HUES48 (cell line): ENCODE measurements around the gene TMEM198.
A peak's percentile ranks its signal among the peaks of the same experiment; 100 is the strongest.

ENCODE experiments used
- H3K27ac ChIP-seq: one replicate; pipeline ENCODE4 v1.7.0; 2013; ENCODE audit warnings: low read depth, low read length, inconsistent platforms
- H3K27me3 ChIP-seq: 2 replicates; pipeline ENCODE4 v1.6.1; 2013; ENCODE audit warnings: mild to moderate bottlenecking, low read length; ENCODE audit not compliant: control insufficient read depth, insufficient read depth
- H3K36me3 ChIP-seq: 2 replicates; pipeline ENCODE4 v1.6.1; 2013; ENCODE audit warnings: low read length; ENCODE audit not compliant: control insufficient read depth, insufficient read depth
- H3K4me1 ChIP-seq: 2 replicates; pipeline ENCODE4 v1.6.1; 2013; ENCODE audit warnings: mild to moderate bottlenecking, low read length; ENCODE audit not compliant: control insufficient read depth, insufficient read depth
- H3K4me3 ChIP-seq: 2 replicates; pipeline ENCODE4 v1.5.1; 2013; ENCODE audit warnings: mild to moderate bottlenecking, low read depth, low read length
- H3K9ac ChIP-seq: 2 replicates; pipeline ENCODE4 v1.6.1; 2013; ENCODE audit warnings: mild to moderate bottlenecking, low read depth, low read length, moderate library complexity
- H3K9me3 ChIP-seq: 2 replicates; pipeline ENCODE4 v1.6.1; 2013; ENCODE audit warnings: low read length; ENCODE audit not compliant: control insufficient read depth, insufficient read depth

TMEM198 gene, protein sequence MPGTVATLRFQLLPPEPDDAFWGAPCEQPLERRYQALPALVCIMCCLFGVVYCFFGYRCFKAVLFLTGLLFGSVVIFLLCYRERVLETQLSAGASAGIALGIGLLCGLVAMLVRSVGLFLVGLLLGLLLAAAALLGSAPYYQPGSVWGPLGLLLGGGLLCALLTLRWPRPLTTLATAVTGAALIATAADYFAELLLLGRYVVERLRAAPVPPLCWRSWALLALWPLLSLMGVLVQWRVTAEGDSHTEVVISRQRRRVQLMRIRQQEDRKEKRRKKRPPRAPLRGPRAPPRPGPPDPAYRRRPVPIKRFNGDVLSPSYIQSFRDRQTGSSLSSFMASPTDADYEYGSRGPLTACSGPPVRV

DNA sequence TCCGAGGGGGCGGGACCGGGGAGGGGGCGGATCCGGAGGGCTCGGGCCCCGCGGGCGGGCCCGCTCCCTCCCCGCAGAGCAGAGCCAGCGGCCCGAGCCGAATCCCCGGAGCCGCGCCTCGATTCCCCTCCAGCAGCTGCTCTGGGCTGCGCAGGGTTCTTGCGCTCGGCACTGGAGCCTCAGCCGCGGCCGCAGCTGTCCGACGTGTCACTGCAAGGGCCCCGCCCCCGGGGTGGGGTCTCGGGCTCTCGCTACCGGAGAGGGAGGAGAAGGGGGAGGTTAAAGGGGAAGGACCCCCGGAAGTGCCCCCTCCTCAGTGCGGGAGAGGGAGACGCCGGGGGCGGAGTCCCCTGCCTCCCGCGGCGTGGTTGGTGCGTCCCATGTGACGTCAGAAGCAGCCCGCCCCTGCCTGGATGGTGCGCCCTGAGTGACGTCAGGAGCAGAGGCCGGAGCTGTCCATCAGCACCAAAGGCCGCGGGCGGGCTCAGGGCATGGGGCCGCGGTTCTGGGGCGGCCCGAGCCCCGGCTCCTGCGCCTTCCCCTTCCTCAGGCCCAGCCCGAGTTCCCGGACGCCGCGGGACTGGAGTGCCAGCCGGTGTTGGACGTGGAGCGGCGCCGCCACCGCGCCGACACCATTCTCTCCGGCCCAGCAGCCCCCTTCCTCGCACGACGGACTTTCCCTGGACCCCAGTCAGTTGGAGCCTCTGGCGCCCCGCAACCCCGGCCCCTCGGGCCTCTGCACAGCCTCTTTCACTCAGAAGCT lies at the start of gene TMEM198, which contains the start of gene CHPF:
TSS of gene TMEM198 (plus strand) at position 433 of the 763 bp plus-strand sequence. CDS start 700 bp downstream, outside the sequence.
TSS of gene CHPF (minus strand) at position 214 of the 763 bp plus-strand sequence. CDS start 271 bp downstream, outside the sequence.
- peak within 1 kb of the TSS; percentile 85 for H3K27ac ChIP-seq
- H3K4me1 ChIP-seq: peaks cover 14% of the 10 kb centered on the region
- H3K4me3 ChIP-seq: peak within 1 kb of the TSS; percentile 89
- peak within 1 kb of the TSS; percentile 71 for H3K9ac ChIP-seq
- H3K27me3 ChIP-seq: peaks cover 9% of the 10 kb centered on the region
- peaks cover 33% of the 10 kb centered on the region for H3K36me3 ChIP-seq
- no peaks in the 10 kb centered on the region for H3K9me3 ChIP-seq

DNA sequence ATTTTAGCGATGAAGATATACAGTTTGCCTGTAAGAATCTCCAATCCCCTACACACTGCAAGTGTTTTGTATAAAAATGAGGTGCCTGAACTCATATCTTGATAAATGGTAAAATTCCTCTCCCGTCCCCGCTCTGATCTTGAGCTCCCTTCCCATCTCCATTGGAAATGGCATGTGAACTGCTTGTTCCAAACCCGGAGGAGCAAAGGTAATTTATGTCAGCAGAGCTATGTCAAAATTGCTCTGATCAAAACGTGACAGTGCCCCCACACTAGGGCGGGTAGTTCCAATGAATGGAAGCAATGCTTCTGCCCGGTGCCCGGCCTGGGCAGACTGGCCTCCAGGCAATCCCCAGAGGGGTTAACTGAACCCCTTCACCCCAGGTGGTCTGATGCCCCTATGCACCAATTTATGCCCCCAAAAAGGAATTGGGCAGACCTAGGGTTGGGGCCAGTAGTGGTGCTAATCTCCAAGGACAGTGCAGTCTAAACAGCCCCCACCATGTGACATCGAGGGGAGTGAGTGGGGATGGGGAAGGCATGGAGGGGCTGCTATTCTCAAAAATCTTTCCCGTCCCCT lies 48.8 kb upstream of the TMEM198 start:
- peaks cover 31% of the 10 kb centered on the region for H3K4me1 ChIP-seq
- no peak overlapping the region for H3K27ac ChIP-seq
- peaks cover 48% of the 10 kb centered on the region for H3K27me3 ChIP-seq
- H3K36me3 ChIP-seq: no peaks in the 10 kb centered on the region
- no peaks in the 10 kb centered on the region for H3K9me3 ChIP-seq
- H3K4me3 ChIP-seq: no peak overlapping the region
- H3K9ac ChIP-seq: no peak overlapping the region

DNA sequence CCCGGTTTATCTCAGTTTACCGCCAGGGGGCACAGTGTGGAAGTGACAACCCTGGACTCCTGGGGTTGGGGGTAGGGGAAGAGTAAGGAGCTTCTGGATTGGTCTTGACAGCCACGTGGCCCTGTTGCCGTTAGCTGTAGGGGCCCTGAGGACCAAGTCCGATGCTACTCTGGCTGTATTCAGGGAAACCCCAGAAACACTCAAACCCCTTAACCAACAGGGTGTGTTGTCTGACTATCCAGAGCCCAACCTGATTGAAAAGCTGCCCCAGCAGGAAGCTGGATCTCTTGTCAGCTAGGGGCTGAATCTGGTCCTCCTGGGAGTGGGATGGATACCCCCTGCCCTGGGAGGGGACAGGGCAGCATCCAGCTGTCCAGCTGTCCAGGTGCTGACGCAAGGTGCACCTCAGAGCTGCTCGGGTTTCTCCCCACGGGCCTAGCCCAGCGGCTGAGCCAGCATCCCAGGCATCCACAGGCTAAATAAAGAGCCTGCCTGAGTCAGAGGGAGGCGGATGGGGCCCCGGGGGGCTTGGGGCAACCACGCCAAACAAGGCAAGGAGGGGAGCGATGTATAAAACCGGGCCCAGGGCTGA lies 48.2 kb upstream of the TMEM198 start:
- H3K9me3 ChIP-seq: no peaks in the 10 kb centered on the region
- H3K36me3 ChIP-seq: no peaks in the 10 kb centered on the region
- H3K27ac ChIP-seq: no peak overlapping the region
- no peak overlapping the region for H3K9ac ChIP-seq
- H3K4me1 ChIP-seq: peaks cover 35% of the 10 kb centered on the region
- H3K4me3 ChIP-seq: no peak overlapping the region
- H3K27me3 ChIP-seq: peaks cover 48% of the 10 kb centered on the region

DNA sequence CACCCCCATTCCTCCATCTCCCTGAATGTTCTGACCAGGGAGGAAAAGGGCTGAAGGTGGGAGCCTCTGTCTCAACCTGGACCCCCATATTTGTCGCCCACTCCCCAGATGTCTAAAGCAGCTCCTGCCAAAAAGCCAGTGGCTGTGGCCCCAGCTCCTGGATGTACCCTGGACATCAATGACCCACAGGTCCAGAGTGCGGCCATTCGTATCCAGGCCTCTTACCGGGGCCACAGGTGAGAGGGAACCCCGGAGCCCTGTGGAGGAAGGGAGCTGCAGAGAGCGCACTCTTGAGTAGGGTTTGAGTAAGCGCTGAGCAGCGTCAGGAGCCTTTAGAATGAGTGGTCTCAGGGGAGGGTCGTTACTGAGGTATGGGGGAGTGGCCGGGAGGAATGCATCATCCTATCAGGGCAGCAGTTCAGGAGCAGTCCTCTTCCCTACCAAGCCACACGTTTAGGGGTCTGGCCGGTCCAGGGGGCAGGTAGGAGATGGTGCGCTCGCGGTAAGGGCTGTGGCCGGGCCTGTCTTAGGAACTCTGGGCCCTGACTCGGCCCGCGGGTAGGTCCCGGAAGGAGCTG lies 47.5 kb upstream of the TMEM198 start:
- Histone ChIP-seq H3K4me3 (peak overlapping the region; percentile 40; the same call in 1 of the 2 replicates), H3K27me3 (peaks cover 48% of the 10 kb centered on the region), H3K36me3 (no peaks in the 10 kb centered on the region), H3K9me3 (no peaks in the 10 kb centered on the region), H3K9ac (no peak overlapping the region), H3K4me1 (peaks cover 35% of the 10 kb centered on the region), H3K27ac (no peak overlapping the region)

DNA sequence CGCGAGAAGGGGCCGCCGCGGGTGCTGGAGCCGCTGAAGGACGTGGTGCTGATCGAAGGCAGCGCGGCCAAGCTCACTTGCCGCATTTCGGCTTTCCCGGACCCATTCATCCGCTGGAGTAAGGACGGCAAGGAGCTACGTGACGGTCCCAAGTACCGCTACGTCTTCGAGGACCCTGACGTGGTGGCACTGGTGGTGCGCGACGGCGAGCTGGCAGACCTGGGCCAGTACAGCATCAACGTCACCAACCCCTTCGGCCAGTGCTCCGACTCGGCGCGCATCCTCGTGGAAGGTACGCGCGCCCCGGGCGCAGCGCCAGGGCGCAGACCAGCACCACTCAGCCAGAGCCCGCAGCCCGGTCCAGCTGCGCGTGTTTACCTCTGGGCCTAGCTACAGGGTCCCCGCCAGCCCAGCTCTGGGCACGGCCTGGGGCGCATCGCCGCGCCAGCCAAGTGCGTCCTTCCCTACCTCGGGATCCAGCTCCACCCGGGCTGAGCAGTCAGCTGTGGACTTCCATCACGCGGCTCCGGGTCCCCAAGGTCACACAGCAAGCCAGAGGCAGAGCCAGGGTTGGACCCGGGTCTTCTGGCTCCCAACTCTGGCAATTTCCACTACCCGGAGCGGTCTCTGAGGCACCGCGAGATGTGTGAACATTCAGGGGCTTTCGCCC lies 46.9 kb upstream of the TMEM198 start:
- H3K4me3 ChIP-seq: peak overlapping the region; percentile 68
- no peaks in the 10 kb centered on the region for H3K36me3 ChIP-seq
- H3K27me3 ChIP-seq: peaks cover 48% of the 10 kb centered on the region
- H3K27ac ChIP-seq: no peak overlapping the region
- no peaks in the 10 kb centered on the region for H3K9me3 ChIP-seq
- no peak overlapping the region for H3K9ac ChIP-seq
- peaks cover 35% of the 10 kb centered on the region for H3K4me1 ChIP-seq

DNA sequence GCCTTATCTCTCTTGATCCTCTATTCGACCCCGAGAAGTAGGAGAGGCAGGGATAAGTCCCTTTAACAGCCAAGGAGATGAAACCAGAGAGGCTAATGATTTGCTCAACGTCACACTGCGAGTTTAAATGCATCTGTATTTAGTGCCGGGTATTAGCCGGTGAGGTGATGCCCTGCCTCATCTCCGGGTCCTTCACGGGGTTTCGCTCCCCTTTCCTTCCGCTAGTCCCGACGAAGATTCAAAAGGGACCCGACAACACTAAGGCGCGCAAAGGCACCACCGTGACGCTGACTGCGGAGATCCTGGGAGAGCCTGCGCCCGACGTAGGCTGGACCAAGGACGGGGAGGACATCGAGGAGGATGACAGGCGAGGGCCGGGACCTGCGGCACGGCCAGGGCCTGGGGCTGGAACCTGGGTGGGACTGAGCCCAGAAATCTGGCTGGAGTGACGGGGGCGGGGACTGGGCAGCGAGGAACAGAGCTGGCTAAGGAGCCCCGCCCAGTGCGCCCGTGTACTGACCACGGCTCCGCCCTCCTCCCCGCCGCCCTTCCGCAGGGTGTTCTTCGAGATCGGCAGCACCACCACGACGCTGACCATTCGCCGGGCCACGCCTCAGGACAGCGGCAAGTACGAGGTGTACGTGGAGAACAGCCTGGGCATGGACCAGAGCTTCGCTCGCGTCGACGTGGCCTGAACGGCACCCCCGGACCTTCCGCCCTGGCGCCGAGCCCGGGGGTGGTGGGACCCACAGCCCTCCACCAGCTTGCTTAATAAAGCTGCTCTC lies 46.1 kb upstream of the TMEM198 start:
- Histone ChIP-seq H3K36me3 (no peaks in the 10 kb centered on the region), H3K9me3 (no peaks in the 10 kb centered on the region), H3K27me3 (peaks cover 48% of the 10 kb centered on the region), H3K4me1 (peaks cover 35% of the 10 kb centered on the region), H3K9ac (no peak overlapping the region), H3K27ac (peak overlapping the region; percentile 43), H3K4me3 (peak overlapping the region; percentile 68)

DNA sequence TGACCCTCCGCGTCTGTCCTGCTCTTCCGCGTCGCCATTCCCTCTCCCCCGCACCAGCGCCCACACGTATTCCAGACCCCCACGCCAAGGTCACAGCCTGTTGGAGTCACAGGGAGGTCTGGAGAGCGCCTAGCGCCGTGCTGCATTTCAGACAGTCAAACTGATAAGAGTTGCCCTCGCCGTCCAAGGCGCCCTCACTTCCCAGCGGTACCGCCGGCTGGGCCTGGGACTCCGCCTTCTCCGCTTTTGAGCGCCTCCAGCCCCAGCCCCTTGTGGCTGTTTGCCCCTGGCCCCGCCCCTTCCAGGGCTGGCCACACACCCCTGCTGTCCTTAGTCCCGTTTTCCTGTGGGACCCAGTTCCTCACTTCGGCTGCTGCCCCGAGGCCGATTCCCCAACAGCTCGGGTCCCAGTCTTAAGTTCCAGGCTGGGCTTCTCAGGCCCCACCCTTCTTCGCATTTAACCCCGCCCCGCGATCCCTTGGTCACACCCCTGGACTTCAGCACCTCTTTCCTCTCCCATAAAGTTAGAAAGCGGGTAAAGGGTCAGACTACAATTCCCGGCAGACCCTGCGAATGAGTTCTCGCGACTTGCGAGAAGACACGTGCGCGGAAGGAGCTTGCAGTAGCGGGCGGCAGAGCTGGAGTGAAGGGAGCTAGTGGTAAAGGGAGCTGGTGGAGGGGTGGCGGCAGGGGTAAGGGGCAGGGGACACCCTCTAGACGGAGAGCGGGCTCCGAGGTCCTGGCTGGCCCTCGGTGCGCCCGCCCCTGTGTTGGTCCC lies 45.4 kb upstream of the TMEM198 start, which contains the start of gene GMPPA:
TSS of gene GMPPA (plus strand) at position 612 of the 778 bp plus-strand sequence. CDS start 1,085 bp downstream, outside the sequence.
- H3K4me1 ChIP-seq: peaks cover 35% of the 10 kb centered on the region

DNA sequence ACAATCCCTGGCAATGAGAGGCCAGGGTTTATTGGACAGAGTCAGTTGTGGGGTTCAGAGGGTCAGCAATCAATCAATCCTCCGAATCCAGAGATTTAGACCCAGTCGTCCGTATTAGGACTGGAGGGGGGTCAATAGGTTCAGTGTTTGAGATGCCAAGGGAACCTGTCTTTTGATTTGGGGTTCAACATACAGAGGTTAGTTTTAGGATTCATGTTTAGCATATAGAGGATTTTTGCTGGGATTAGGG lies 44.8 kb upstream of the TMEM198 start:
- peak overlapping the region; percentile 43 for H3K27ac ChIP-seq
- peaks cover 39% of the 10 kb centered on the region for H3K27me3 ChIP-seq
- peaks cover 8% of the 10 kb centered on the region for H3K36me3 ChIP-seq
- H3K9me3 ChIP-seq: no peaks in the 10 kb centered on the region
- peak overlapping the region; percentile 44 for H3K9ac ChIP-seq
- H3K4me3 ChIP-seq: peak overlapping the region; percentile 68
- H3K4me1 ChIP-seq: peaks cover 35% of the 10 kb centered on the region

More for the DNA sequence above, 45.4 kb upstream of the TMEM198 start, which contains the start of gene GMPPA:
- peak within 1 kb of the TSS; percentile 43 for H3K27ac ChIP-seq
- H3K36me3 ChIP-seq: peaks cover 3% of the 10 kb centered on the region
- H3K9ac ChIP-seq: peak within 1 kb of the TSS; percentile 44
- H3K9me3 ChIP-seq: no peaks in the 10 kb centered on the region
- peak within 1 kb of the TSS; percentile 68 for H3K4me3 ChIP-seq
- peaks cover 44% of the 10 kb centered on the region for H3K27me3 ChIP-seq

DNA sequence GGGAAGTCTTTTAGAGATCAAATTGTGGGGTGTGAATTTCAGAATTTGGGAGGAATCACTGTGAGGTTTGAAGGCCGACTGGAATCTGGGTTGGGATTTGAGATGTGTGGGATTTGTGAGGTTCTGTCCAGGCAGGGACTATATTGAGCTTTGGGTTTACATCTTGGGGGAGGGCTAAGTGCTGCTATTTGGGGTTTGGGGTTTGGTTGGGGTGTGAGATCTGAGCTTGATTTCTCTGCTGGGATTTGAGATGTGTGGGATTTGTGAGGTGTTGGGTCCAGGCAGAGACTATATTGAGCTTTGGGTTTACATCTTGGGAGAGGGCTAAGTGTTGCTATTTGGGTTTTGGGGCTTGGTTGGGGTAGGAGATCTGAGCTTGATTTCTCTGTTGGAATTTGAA lies 44.3 kb upstream of the TMEM198 start:
- Histone ChIP-seq H3K4me3 (peak overlapping the region; percentile 68), H3K27me3 (peaks cover 34% of the 10 kb centered on the region), H3K9ac (no peak overlapping the region), H3K9me3 (no peaks in the 10 kb centered on the region), H3K4me1 (peaks cover 35% of the 10 kb centered on the region), H3K36me3 (peaks cover 13% of the 10 kb centered on the region), H3K27ac (no peak overlapping the region)
